Memory B cell (primary cell): ENCODE results near the gene CDC20.

Experiments
- ATAC-seq: fragments of 150-1000 bp; cut with Tn5 transposase; 2 replicates; pipeline ENCODE4 v1.10.0; 2021; ENCODE audit warnings: low read depth, mild to moderate bottlenecking, moderate library complexity
- DNase-seq, 2 donors: peaks; one replicate each; pipeline ENCODE4 v3.0.0; 2022; ENCODE audit warnings: low spot score in 2 of 2
- H3K27ac Mint-ChIP-seq: one replicate; pipeline ENCODE4 v1.8.0; 2022; ENCODE audit warnings: mild to moderate bottlenecking, moderate library complexity, mixed read lengths
- H3K27me3 Mint-ChIP-seq: one replicate; pipeline ENCODE4 v1.8.0; 2022; ENCODE audit warnings: mixed read lengths
- H3K36me3 Mint-ChIP-seq: one replicate; pipeline ENCODE4 v1.8.0; 2022; ENCODE audit warnings: mild to moderate bottlenecking, mixed read lengths
- H3K4me1 Mint-ChIP-seq: one replicate; pipeline ENCODE4 v1.8.0; 2022; ENCODE audit warnings: mixed read lengths
- H3K4me3 Mint-ChIP-seq: one replicate; pipeline ENCODE4 v1.8.0; 2022; ENCODE audit warnings: mild to moderate bottlenecking, moderate library complexity, mixed read lengths
- H3K9me3 Mint-ChIP-seq: one replicate; pipeline ENCODE4 v1.8.0; 2022; ENCODE audit warnings: mixed read lengths

Gene CDC20

GRCh38 chr1:43358746-43359693, at the start of gene CDC20:
TSS of gene CDC20 (plus strand) at chr1:43358981. CDS start at chr1:43359216, 235 bp downstream.
- Mint-ChIP-seq H3K27me3 (no peaks in the 10 kb centered on the region), H3K36me3 (peaks cover 24% of the 10 kb centered on the region), H3K4me1 (peaks cover 11% of the 10 kb centered on the region), H3K27ac (peak within 1 kb of the TSS; percentile 5), H3K4me3 (peak within 1 kb of the TSS; percentile 79), H3K9me3 (no peaks in the 10 kb centered on the region)
- peak; percentile 96 to 97 for DNase-seq
- ATAC-seq, result peak; percentile 99

GRCh38 chr1:43309405-43310025, 49.3 kb upstream of the CDC20 start:
- Mint-ChIP-seq H3K27me3 (peaks cover 26% of the 10 kb centered on the region), H3K4me1 (peaks cover 6% of the 10 kb centered on the region), H3K36me3 (peaks cover 2% of the 10 kb centered on the region), H3K9me3 (no peaks in the 10 kb centered on the region), H3K4me3 (no peak overlapping the region), H3K27ac (no peak overlapping the region)
- ATAC-seq (no peak), DNase-seq (no peak)

DNA sequence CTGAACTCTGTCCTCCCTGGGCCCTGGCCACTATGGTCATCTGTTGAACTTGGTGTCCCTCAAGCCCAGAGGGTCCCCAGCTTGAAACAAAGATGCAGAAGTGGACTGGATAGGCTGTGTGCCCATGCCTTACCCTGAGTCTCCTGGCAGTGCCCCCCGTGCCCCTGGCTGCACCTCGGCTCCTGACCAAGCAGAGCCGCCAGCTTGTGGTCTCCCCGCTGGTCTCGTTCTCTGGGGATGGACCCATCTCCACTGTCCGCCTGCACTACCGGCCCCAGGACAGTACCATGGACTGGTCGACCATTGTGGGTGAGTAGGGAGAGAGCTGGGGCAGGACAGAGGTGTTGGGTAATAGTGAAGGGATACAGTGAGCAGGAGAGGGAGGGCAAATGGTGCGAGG, 47.3 kb upstream of the CDC20 start:
- no peak for ATAC-seq
- no peak overlapping the region for H3K4me3 Mint-ChIP-seq
- H3K4me1 Mint-ChIP-seq, result no peaks in the 10 kb centered on the region
- peaks cover 2% of the 10 kb centered on the region for H3K36me3 Mint-ChIP-seq
- H3K27ac Mint-ChIP-seq, result no peak overlapping the region
- no peaks in the 10 kb centered on the region for H3K9me3 Mint-ChIP-seq
- H3K27me3 Mint-ChIP-seq, result peaks cover 19% of the 10 kb centered on the region
- no peak for DNase-seq

DNA sequence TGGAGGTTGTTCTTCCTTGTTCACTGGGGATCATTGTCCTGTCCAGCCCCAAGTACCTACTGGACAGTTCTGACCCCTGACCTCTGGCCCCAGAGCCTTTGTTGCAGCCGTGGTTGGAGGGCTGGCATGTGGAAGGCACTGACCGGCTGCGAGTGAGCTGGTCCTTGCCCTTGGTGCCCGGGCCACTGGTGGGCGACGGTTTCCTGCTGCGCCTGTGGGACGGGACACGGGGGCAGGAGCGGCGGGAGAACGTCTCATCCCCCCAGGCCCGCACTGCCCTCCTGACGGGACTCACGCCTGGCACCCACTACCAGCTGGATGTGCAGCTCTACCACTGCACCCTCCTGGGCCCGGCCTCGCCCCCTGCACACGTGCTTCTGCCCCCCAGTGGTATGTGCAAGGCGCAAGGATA, 46.6 kb upstream of the CDC20 start:
- no peak overlapping the region for H3K4me3 Mint-ChIP-seq
- H3K27ac Mint-ChIP-seq, result no peak overlapping the region
- DNase-seq (no peak), ATAC-seq (no peak)
- H3K27me3 Mint-ChIP-seq, result peaks cover 19% of the 10 kb centered on the region
- no peaks in the 10 kb centered on the region for H3K9me3 Mint-ChIP-seq
- H3K4me1 Mint-ChIP-seq, result no peaks in the 10 kb centered on the region
- H3K36me3 Mint-ChIP-seq, result peaks cover 2% of the 10 kb centered on the region

DNA sequence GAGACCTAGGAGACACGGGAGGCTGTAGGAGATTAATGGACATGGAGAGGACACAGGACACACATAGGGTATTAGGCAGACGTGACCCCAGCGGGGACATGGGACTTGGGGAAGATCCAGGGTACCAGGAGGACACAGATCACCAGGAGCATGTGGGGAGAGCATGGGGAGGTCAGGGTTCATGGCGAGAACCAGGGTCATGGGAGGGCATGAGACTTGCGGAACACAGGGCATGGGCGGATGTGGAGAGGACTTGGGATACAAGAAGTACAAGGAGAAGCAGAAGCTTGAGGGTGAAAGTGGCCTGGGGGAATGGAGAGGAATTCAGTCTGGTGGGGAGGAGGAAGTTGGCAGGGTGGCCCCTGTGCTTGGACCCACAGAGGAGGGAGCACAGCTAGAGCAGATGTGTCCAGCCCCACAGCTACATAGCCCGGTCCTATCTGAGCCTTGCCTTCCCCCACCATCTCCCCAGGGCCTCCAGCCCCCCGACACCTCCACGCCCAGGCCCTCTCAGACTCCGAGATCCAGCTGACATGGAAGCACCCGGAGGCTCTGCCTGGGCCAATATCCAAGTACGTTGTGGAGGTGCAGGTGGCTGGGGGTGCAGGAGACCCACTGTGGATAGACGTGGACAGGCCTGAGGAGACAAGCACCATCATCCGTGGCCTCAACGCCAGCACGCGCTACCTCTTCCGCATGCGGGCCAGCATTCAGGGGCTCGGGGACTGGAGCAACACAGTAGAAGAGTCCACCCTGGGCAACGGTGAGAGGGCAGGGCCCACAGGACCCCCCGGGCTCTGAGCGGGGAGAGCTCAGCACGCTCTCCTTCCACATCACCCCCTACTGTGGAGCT, 45.9 kb upstream of the CDC20 start:
- H3K36me3 Mint-ChIP-seq, result peaks cover 2% of the 10 kb centered on the region
- no peak overlapping the region for H3K4me3 Mint-ChIP-seq
- no peak overlapping the region for H3K27ac Mint-ChIP-seq
- no peaks in the 10 kb centered on the region for H3K9me3 Mint-ChIP-seq
- DNase-seq (no peak), ATAC-seq (no peak)
- H3K4me1 Mint-ChIP-seq, result no peaks in the 10 kb centered on the region
- H3K27me3 Mint-ChIP-seq, result peaks cover 15% of the 10 kb centered on the region

DNA sequence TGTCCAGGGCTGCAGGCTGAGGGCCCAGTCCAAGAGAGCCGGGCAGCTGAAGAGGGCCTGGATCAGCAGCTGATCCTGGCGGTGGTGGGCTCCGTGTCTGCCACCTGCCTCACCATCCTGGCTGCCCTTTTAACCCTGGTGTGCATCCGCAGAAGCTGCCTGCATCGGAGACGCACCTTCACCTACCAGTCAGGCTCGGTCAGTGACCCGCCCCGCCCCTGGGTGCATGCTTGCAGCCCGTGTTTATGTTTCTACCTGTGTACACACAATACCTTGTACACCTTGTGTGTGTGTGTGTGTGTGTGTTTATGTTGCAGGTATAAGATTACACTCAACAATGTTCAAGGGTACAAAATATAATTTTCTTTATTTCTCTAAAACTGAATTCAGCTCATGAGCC, 45.0 kb upstream of the CDC20 start:
- Mint-ChIP-seq H3K27ac (no peak overlapping the region), H3K9me3 (no peaks in the 10 kb centered on the region), H3K36me3 (peaks cover 2% of the 10 kb centered on the region), H3K4me3 (no peak overlapping the region), H3K27me3 (peaks cover 10% of the 10 kb centered on the region), H3K4me1 (no peaks in the 10 kb centered on the region)
- ATAC-seq (no peak), DNase-seq (no peak)

GRCh38 chr1:43314233-43314632, 44.5 kb upstream of the CDC20 start:
- no peak for DNase-seq
- no peak for ATAC-seq
- H3K27me3 Mint-ChIP-seq, result peaks cover 10% of the 10 kb centered on the region

DNA sequence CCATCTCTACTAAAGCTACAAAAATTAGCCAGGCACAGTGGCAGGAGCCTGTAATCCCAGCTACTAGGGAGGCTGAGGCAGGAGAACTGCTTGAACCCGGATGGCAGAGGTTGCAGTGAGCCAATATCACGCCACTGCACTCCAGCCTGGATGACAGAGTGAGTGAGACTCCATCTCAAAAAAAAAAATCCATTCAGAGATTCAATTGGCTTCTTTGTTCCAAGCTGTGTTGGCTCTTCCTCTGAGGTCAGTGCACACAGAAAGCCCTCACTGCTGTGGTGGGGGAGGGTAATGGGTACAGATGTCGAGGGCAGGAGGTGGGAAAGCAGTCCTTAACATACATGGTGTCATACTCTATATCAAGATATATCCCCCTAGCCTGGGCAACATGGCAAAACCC, 43.3 kb upstream of the CDC20 start:
- no peak for ATAC-seq
- Mint-ChIP-seq H3K36me3 (peaks cover 2% of the 10 kb centered on the region), H3K27ac (no peak overlapping the region), H3K27me3 (peaks cover 6% of the 10 kb centered on the region), H3K4me1 (no peaks in the 10 kb centered on the region), H3K9me3 (no peaks in the 10 kb centered on the region), H3K4me3 (no peak overlapping the region)
- DNase-seq, result no peak

More at GRCh38 chr1:43314233-43314632, 44.5 kb upstream of the CDC20 start:
- Mint-ChIP-seq H3K27ac (no peak overlapping the region), H3K4me3 (no peak overlapping the region), H3K36me3 (peaks cover 2% of the 10 kb centered on the region), H3K4me1 (no peaks in the 10 kb centered on the region), H3K9me3 (no peaks in the 10 kb centered on the region)

DNA sequence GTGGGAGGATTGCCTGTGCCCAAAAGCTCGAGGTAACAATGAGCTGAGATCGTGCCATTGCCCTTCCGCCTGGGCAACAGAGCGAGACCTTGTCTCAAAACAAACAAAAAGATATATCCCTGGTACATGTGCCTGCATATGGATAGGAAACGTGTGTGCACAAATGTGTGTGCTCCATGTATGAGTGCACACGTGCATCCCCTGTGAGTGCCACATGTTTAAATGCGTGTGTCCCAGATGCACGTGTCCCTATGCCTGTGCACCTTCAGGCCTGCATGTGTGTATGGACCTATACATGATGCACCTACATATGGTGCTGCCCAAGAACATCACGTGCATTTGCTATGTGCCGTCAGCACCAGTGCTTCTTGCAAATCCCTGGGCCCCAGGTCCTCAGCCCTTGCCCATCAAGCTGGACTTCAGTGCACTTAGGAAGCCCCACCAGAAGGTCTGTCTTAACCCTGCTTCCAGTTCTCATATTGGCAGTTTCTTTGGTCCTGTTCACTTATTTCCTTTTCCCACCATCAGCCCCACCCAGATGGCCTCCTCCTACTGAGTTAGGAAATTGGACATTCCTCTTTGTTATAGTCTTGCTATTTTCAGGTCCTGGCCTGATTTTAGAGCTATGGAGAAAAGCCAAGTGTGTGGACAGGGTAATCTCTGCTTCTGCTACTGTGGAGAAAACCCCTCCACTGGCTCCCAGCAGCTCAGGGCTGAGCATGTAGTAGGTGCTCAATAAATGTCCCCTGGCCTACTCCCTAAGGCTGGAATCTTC, 42.6 kb upstream of the CDC20 start:
- Mint-ChIP-seq H3K27ac (no peak overlapping the region), H3K9me3 (no peaks in the 10 kb centered on the region)

DNA sequence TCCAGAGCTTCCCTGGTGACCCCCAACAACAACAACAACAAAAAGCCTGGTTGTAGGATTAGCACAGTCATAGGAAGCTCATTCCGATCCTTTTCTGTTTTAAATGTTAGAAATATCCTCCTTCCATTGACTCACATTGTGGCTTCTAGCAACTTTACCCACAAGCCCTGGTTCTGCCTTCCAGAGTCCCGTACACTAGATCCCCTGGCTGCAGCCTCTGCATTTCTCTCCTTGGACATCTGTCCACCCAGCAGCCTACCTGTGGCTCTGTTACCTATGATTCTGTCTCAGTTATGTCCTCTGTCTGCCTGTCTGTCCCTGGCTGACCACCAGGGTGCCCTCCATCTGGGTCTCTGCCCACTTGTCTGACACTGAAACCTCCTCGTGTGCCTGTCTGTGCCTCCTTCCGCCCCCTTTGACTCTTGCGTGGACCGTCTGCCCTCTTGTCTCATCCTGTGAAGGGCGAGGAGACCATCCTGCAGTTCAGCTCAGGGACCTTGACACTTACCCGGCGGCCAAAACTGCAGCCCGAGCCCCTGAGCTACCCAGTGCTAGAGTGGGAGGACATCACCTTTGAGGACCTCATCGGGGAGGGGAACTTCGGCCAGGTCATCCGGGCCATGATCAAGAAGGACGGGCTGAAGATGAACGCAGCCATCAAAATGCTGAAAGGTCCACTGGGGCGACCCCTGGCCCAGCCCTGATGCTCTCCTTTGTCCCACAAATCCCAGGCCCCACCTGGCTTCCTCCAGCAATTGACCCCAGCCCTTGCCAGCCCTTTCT, 41.9 kb upstream of the CDC20 start:
- no peaks in the 10 kb centered on the region for H3K4me1 Mint-ChIP-seq
- DNase-seq (no peak), ATAC-seq (no peak)
- H3K4me3 Mint-ChIP-seq, result no peak overlapping the region
- peaks cover 3% of the 10 kb centered on the region for H3K27me3 Mint-ChIP-seq
- no peaks in the 10 kb centered on the region for H3K9me3 Mint-ChIP-seq
- peaks cover 2% of the 10 kb centered on the region for H3K36me3 Mint-ChIP-seq
- H3K27ac Mint-ChIP-seq, result no peak overlapping the region

More for the DNA sequence above, 42.6 kb upstream of the CDC20 start:
- no peak for DNase-seq
- Mint-ChIP-seq H3K27me3 (peaks cover 3% of the 10 kb centered on the region), H3K4me1 (no peaks in the 10 kb centered on the region), H3K36me3 (peaks cover 2% of the 10 kb centered on the region), H3K4me3 (no peak overlapping the region)
- ATAC-seq, result no peak

DNA sequence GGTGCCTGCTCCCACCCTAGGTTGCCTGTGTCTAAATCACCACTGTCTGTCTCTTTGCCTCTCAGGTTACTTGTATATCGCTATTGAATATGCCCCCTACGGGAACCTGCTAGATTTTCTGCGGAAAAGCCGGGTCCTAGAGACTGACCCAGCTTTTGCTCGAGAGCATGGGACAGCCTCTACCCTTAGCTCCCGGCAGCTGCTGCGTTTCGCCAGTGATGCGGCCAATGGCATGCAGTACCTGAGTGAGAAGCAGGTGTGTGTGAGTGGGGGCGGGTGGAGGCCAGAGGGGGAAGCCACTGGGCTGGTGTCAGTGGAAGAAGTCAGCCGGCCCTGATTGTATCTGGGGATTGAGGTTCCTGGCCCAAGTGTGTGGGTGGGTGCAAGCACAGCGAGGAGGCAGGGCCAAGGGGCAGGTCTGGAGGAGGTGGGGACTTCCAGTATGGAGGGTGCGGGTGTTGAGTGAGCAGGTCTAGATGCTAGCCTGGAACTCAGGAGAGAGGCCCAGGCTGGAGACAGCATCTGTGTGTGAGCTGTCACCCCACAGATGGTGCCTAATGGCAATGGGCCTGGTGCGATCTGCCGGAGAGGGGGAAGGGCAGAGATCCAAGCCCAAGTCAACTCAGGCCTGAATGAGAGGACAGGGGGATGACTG, 40.8 kb upstream of the CDC20 start:
- H3K36me3 Mint-ChIP-seq, result no peaks in the 10 kb centered on the region
- no peaks in the 10 kb centered on the region for H3K9me3 Mint-ChIP-seq
- no peak for ATAC-seq
- no peak overlapping the region for H3K27ac Mint-ChIP-seq
- no peak overlapping the region for H3K4me3 Mint-ChIP-seq
- DNase-seq, result no peak
- no peaks in the 10 kb centered on the region for H3K27me3 Mint-ChIP-seq
- no peaks in the 10 kb centered on the region for H3K4me1 Mint-ChIP-seq

DNA sequence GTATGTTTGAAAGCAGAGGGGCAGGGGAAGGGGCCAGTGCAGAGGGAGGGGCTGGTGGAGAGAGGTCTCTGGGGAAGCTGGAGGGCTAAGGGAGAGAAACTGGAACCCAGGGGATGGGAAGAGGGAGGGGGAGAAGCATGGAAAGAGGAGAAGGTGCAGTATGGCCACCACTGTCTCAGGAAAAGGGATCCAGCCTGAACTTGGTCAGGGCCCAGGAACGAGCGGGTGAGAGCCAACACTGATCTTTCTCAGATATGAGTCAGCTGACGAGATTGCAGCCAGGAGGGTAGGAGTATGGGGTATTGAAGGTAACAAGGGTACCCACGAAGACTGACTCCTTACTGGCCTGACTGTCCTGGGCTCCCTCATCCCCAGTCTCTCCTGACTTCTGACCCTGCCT, 40.0 kb upstream of the CDC20 start:
- no peaks in the 10 kb centered on the region for H3K4me1 Mint-ChIP-seq
- no peaks in the 10 kb centered on the region for H3K27me3 Mint-ChIP-seq
- H3K27ac Mint-ChIP-seq, result no peak overlapping the region
- DNase-seq (no peak), ATAC-seq (no peak)
- H3K9me3 Mint-ChIP-seq, result no peaks in the 10 kb centered on the region
- no peaks in the 10 kb centered on the region for H3K36me3 Mint-ChIP-seq
- no peak overlapping the region for H3K4me3 Mint-ChIP-seq
